PC-9 (cell line): Measurements from ENCODE around the gene TIMM29.

Experiments used
- CTCF ChIP-seq: fragments of 200-600 bp; sonication (generic); conservative IDR thresholded peaks from 2 replicates; pipeline ENCODE4 v1.6.1; 2017; ENCODE audit warnings: mixed run types, antibody characterized with exemption, mild to moderate bottlenecking, moderate library complexity
- EZH2 ChIP-seq: fragments of 200-600 bp; sonication (generic); IDR thresholded peaks from 2 replicates; pipeline ENCODE4 v1.8.0; 2017; ENCODE audit warnings: antibody characterized with exemption, low read depth

GRCh38 chr19:10923260-10924112 lies 5.1 kb upstream of the TIMM29 start:
- TF ChIP-seq CTCF = no peak
- TF ChIP-seq EZH2 = no peak
